Hindlimb muscle (tissue), 1 donor: ENCODE data around the gene VWF. TPM values are rescaled to one million over a fixed set of nuclear protein-coding genes. Genes with fewer than 3 reads are reported as not detected.
A peak's percentile ranks its signal among the peaks of the same experiment; 100 is the strongest.
"Not testable (repeated sequence)": the region's sequence is repeated elsewhere in the genome, so short reads cannot be mapped to it uniquely, and the experiment has no call there.

Experiments used
- DNase-seq: peaks from one replicate; pipeline ENCODE4 v3.0.0-alpha.2; 2013
- polyA plus RNA-seq: library from polyadenylated mRNA; unstranded; fragments of 120-200 nt; gene quantifications from one replicate; pipeline ENCODE4 v1.2.1, GENCODE V29; 2013; ENCODE audit not compliant: insufficient read length

Gene VWF
- 71.3 TPM for polyA plus RNA-seq

GRCh38 chr12:6124411-6125309 is at the start of gene VWF:
Gene VWF (minus strand): TSS chr12:6124670. CDS start chr12:6123196, 1,474 bp downstream.
- DNase-seq = peak; percentile 40

GRCh38 chr12:6172862-6173261 is 48.4 kb upstream of the VWF start:
- DNase-seq = no peak

- DNase-seq = no peak
Measured at GRCh38 chr12:6172086-6172485, 47.6 kb upstream of the VWF start.

- DNase-seq = no peak
Measured at GRCh38 chr12:6171409-6172015, 47.0 kb upstream of the VWF start.

DNA sequence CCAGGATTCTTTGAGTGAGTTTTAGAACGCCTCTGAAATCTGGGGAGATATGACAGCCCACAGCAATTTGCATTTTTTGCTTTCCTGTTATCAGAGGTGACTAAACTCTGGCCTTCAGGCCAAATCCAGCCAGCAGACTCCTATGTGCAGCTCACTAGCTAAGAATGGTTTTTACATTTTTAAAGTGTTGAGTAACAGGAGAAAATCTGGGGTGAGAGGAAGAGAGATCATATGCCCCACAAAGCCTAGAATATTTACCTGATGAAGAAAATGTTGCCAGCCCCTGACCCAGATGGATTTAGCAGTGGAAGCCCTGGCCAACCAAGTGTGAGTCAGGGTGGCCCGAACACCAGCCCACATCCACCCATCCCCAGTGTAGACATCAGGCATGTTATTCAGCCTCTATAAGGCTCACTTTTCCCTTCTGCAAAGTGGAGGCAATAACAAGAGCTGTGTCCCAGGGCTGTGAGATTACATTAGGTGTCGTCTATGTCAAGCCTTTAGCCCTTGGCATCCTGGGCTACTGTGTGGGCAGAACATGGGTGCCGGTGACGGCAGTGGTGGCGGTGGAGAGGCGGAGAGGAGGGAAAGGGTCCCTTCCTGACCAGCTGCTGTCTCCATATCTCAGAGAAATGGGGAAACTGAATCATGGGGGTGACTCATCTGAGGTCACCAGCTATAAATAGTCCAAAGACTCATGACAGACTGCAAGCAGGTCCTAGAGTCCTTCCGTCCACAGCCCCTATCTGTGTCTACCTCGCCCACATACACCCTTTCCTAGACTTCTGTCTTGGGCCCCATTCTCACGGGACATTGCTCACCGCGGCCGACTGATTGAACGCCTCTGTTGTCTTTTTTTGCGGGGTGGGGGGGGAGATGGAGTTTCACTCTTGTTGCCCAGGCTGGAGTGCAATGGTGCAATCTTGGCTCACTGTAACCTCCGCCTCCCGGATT is 43.1 kb upstream of the VWF start:
- no peak for DNase-seq

DNA sequence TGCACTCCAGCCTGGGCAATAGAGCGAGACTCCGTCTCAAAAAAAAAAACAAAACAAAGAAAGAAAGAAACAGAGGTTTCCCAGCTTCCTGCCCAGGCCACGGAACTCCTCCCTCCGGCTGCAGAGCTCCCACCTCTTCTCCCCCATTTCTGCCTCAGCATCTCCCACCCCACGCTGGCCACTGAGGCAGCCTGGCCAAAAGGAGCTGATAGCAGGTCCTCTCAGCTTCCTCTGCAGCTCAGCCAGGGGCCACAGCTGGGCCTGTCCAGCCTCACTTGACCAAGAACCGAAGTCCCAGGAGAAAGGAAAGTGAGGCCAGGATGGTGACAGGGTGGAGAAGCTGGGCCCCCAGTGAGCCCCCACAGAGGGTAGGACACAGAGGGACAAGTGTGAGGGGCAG is 42.3 kb upstream of the VWF start:
- no peak for DNase-seq

- no peak for DNase-seq
Measured at GRCh38 chr12:6165395-6165794, 40.9 kb upstream of the VWF start.

DNA sequence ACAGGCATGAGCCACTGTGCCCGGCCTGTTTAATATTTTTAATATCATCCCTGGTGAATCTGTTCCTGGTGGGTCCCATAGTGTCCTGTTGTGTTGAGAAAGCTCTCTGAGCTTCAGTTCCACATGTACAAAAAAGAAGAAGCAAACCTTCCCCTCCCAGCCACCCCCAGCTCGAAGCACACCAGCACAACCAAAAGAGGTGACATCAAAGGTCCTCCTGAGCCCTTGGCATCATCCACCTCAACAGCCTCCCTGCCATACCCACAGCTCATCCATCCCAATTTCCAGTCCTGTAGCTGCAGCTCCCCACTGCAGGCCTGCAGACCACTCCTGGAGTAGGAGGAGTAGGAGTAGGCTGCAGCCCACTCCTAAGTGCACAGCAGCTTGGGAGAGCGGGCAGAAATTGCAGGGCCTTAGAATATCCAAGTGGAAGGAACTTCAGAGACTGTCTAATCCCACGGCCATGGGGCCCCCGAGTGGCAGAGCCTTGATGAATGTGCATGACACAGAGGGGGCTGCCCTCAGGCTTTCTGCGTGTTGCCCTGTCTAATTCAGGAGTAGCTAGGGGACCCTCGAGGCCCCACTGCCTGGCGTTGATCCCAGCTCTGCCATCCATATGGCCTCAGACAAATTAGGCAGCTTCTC is 39.1 kb upstream of the VWF start:
- no peak for DNase-seq

GRCh38 chr12:6161124-6161882 is 36.8 kb upstream of the VWF start:
- no peak for DNase-seq

- not testable (repeated sequence) for DNase-seq
Measured at GRCh38 chr12:6160049-6160649, 35.7 kb upstream of the VWF start.

- DNase-seq = not testable (repeated sequence)
Measured at GRCh38 chr12:6159166-6160011, 34.9 kb upstream of the VWF start.

- no peak for DNase-seq
Measured at GRCh38 chr12:6158749-6159148, 34.3 kb upstream of the VWF start.

DNA sequence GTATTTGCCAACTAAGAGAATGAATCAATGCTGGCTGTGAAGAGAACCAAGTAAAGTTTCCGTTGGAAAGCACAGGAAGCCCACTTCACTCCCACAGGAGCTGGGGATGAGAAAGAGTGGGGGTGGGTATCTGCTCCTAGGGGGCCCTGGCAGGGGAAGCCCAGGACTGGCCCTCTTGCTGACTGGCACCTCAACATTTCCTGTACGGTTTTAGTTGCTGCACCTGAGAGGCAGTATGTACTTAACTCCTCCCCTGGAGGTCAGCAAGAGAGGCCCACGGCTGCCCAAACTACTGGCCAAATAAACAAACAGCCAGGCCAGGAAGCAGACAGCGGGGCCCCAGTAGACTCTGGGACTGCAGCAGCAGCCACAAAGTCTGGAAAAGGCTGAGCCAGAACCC is 33.8 kb upstream of the VWF start:
- DNase-seq = no peak

DNA sequence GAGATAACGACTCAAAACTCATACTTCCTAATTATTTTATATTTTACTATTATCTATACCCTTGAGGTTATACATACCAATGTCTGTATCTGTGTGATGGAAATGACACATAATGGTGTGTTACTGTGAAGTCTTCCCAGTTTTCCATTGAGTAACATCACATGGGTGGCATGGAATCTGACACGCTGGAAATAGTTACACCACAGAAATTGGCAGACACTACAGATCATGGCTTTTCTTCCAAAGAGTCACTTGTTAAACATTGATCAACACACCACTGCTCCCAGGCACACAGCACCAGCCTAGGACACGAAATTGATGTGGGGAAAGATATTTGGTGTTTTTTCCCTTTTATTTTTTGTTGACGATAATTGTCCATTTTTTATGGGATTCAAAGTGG is 33.0 kb upstream of the VWF start:
- no peak for DNase-seq

DNA sequence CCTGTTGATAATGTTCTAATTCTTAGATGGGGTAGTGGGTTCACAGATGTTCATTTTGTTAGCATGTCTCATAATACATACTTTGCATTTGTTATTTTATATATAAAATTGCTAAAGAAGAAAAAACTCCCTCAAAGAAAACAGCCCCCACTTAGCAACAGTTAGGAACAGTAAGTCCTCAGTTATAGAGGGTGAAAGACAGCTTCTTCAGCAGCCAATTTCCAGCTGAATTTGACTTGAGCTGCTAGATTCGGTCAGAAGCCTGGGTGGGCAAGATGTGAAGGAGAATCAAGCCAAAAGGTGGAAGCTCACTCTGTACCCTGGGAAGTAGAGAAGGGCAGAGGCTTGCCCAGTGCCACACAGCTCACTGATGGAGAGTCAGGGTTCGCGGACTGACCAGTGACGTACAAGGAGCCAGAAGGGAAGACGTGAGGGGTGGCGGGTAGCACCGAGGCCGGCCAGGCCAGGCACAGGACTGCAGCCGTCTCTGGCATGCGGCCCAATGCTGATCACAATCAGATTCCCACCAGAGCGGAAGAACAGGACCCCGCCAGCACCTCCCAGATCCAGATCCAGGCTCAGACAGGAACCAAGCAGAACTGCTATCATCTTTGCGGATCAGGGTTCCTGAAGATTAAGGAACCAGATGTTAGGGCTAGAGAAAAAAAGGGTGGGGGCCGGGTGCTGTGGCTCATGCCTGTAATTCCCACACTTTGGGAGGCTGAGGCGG is 30.4 kb upstream of the VWF start:
- DNase-seq = no peak

GRCh38 chr12:6148722-6149121 is 24.3 kb upstream of the VWF start:
- not testable (repeated sequence) for DNase-seq

- no peak for DNase-seq
Measured at GRCh38 chr12:6148061-6148460, 23.6 kb upstream of the VWF start.

DNA sequence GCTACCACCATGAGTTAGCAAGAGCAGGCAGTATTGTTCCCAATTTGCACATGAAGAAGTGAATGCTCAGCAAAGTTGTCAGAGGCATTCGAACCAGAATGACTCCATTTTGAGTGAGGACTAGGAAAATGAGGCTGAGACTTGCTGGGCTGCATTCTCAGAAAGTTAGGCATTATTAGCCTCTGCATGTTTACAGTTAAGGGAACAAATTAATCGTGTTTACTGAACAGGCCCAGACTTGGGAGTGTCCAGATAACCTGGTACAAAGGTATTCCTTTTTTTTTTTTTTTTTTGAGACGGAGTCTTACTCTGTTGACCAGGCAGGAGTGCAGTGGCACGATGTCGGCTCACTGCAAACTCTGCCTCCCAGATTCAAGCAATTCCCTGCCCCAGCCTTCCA is 22.5 kb upstream of the VWF start:
- DNase-seq = no peak

DNA sequence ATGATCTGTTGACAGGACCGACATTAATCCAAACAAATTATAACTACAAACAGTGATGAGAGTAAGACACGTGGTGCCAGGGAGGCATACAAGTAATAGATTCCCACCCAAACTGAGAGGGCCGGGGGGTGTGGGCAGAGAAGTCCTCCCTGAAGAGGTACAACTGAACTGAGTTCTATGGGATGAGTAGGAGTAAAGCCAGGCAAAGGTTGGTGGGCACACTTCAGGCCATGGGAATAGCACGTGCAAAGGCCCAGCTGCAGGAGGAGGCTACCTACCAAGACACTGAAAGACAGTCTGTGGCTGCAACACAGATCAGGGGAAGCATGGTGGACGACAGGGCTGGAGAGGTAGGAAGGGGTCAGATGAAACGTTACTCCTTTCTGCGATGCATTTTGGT is 22.0 kb upstream of the VWF start:
- no peak for DNase-seq
